CD8-positive, alpha-beta memory T cell (primary cell): ENCODE results near the gene CSTA. TPM values are rescaled to one million over a fixed set of nuclear protein-coding genes. Genes with fewer than 3 reads are reported as not detected.
A peak's percentile ranks its signal among the peaks of the same experiment; 100 is the strongest.

Experiments used
- CTCF ChIA-PET: fragments of 350-600 bp; sonication (Branson Sonifier 250); formaldehyde crosslinking; loops from one replicate; lab custom pipeline; 2021; ENCODE audit warnings: antibody characterized with exemption; lab: Charles Lee
- POLR2A ChIA-PET: fragments of 350-600 bp; sonication (Branson Sonifier 250); formaldehyde crosslinking; loops from one replicate; lab custom pipeline; 2021; ENCODE audit warnings: antibody characterized with exemption; lab: Charles Lee
- DNase-seq, 5 donors: peaks; one replicate each; pipeline versions ENCODE4 v3.0.0 to v3.0.0-alpha.2; 2020 to 2022; ENCODE audit warnings: mixed read lengths in 1 of 5
- H3K27ac ChIP-seq: one replicate; pipeline ENCODE4 v1.7.0; 2013; ENCODE audit warnings: low read depth, mild to moderate bottlenecking, low read length, moderate library complexity
- H3K27me3 ChIP-seq: 2 replicates; pipeline ENCODE4 v1.7.0; 2013; ENCODE audit warnings: low read length, mild to moderate bottlenecking; ENCODE audit not compliant: insufficient read depth, poor library complexity, severe bottlenecking
- H3K36me3 ChIP-seq: 2 replicates; pipeline ENCODE4 v1.7.0; 2013; ENCODE audit warnings: mild to moderate bottlenecking, low read length, moderate library complexity; ENCODE audit not compliant: insufficient read depth
- H3K4me1 ChIP-seq: 2 replicates; pipeline ENCODE4 v1.7.0; 2013; ENCODE audit warnings: mild to moderate bottlenecking, low read length, moderate library complexity; ENCODE audit not compliant: insufficient read depth
- H3K4me3 ChIP-seq: 2 replicates; pipeline ENCODE4 v1.7.0; 2013; ENCODE audit warnings: mild to moderate bottlenecking, low read length
- H3K9me3 ChIP-seq: 2 replicates; pipeline ENCODE4 v1.7.0; 2013; ENCODE audit warnings: mild to moderate bottlenecking, low read length
- H3K27ac Mint-ChIP-seq, 8 donors: one replicate each; pipeline ENCODE4 v1.8.0; 2020 to 2021; ENCODE audit warnings: mixed read lengths in 8 of 8, mild to moderate bottlenecking in 6 of 8, inconsistent platforms in 3 of 8, moderate library complexity in 3 of 8
- H3K27me3 Mint-ChIP-seq, 2 donors: one replicate each; pipeline ENCODE4 v1.8.0; 2020 to 2021; ENCODE audit warnings: mixed read lengths in 2 of 2, mild to moderate bottlenecking in 1 of 2, moderate library complexity in 1 of 2
- H3K36me3 Mint-ChIP-seq, 3 donors: one replicate each; pipeline ENCODE4 v1.8.0; 2020 to 2021; ENCODE audit warnings: mixed read lengths in 3 of 3, inconsistent platforms in 1 of 3, mild to moderate bottlenecking in 1 of 3
- H3K4me1 Mint-ChIP-seq, 3 donors: one replicate each; pipeline ENCODE4 v1.8.0; 2020 to 2021; ENCODE audit warnings: mixed read lengths in 3 of 3, inconsistent platforms in 1 of 3, mild to moderate bottlenecking in 1 of 3
- H3K4me3 Mint-ChIP-seq, 7 donors: one replicate each; pipeline ENCODE4 v1.8.0; 2020 to 2021; ENCODE audit warnings: mixed read lengths in 7 of 7, mild to moderate bottlenecking in 6 of 7, moderate library complexity in 4 of 7, inconsistent platforms in 2 of 7
- H3K9me3 Mint-ChIP-seq, 5 donors: one replicate each; pipeline ENCODE4 v1.8.0; 2020 to 2022; ENCODE audit warnings: mixed read lengths in 5 of 5, mild to moderate bottlenecking in 3 of 5, moderate library complexity in 2 of 5, inconsistent platforms in 1 of 5
- polyA plus RNA-seq: library from polyadenylated mRNA; unstranded; fragments of 300-500 nt; fragmentation: Illumina TruSeq; gene quantifications from one replicate; pipeline ENCODE4 v1.2.3, GENCODE V29; 2021
- total RNA-seq, 2 experiments: library from RNA; stranded (reverse); gene quantifications; one replicate each; pipeline ENCODE4 v1.2.3, GENCODE V29; 2021

The CSTA gene
- total and polyA plus RNA-seq, 3 experiments from 2014 or later, result 0.31 TPM; not detected in 2

DNA sequence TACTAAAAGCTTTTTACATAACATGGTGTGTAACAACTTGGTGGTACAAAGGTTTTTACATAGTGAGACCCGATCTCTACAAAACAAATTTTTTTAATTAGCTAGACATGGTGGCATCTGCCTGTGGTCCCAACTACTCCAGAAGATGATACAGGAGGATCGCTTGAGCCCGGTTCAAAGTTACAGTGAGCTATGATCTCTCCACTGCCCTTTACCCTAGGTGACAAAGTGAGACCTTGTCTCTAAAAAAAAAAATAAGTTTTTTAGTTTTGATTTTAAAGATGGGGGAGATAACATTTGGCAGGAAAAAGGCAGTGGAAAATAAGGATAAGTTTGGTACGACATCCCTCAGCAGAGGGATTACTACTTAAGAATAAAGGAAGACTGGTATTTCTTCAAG, 64.8 kb downstream of the CSTA start:
- Mint-ChIP-seq H3K4me3 (no peak overlapping the region), H3K27me3 (no peaks in the 10 kb centered on the region), H3K4me1 (peaks cover 14 to 36% (median 28%) of the 10 kb centered on the region in 3 donors), H3K36me3 (peaks cover 0 to 28% (median 8%) of the 10 kb centered on the region in 3 donors), H3K27ac (peak overlapping the region in 2 of 8 donors; percentile 12 to 42), H3K9me3 (no peaks in the 10 kb centered on the region)
- H3K4me3 ChIP-seq, result no peak overlapping the region
- POLR2A ChIA-PET, result no interaction called here
- no peaks in the 10 kb centered on the region for H3K9me3 ChIP-seq
- H3K27ac ChIP-seq, result no peak overlapping the region
- H3K36me3 ChIP-seq, result no peaks in the 10 kb centered on the region
- H3K27me3 ChIP-seq, result no peaks in the 10 kb centered on the region
- CTCF ChIA-PET, result interaction anchor here (1.0 to 1.7 kb wide), 2 partner anchors 18 to 289 kb away, joined by 3 to 7 read pairs; no protein-coding TSS in a partner anchor
- DNase-seq, result no peak
- peaks cover 17% of the 10 kb centered on the region for H3K4me1 ChIP-seq

DNA sequence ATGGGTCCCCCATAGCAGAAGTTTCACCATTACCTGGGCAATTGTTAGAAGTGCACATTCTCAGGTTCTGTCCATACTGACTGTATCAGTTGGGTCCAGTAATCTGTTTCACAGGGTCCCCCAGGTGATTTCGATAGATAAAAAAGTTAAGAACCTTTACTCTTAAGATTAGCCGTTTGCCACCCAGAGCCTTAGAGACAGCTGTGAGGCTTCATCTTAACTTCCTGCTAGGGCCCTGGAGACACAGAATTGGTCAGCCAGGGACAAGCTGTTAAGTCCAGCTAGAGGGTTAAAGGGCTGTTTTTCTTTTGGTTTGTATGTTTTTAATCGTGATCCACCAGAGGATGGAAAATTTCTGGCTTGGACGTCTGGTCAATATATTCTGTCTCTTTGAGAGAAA, 65.6 kb downstream of the CSTA start:
- H3K27ac Mint-ChIP-seq, result no peak overlapping the region
- CTCF ChIA-PET, result interaction anchor here (0.7 to 1.7 kb wide), 2 partner anchors 10 to 288 kb away, joined by 3 to 7 read pairs; no protein-coding TSS in a partner anchor
- POLR2A ChIA-PET, result no interaction called here

More for the DNA sequence above, 65.6 kb downstream of the CSTA start:
- no peak overlapping the region for H3K4me3 Mint-ChIP-seq
- Histone ChIP-seq H3K9me3 (no peaks in the 10 kb centered on the region), H3K4me3 (no peak overlapping the region), H3K36me3 (no peaks in the 10 kb centered on the region), H3K4me1 (peaks cover 10% of the 10 kb centered on the region), H3K27ac (no peak overlapping the region), H3K27me3 (no peaks in the 10 kb centered on the region)
- no peaks in the 10 kb centered on the region for H3K9me3 Mint-ChIP-seq
- H3K36me3 Mint-ChIP-seq, result peaks cover 0 to 28% (median 8%) of the 10 kb centered on the region in 3 donors
- H3K4me1 Mint-ChIP-seq, result peaks cover 16 to 28% (median 21%) of the 10 kb centered on the region in 3 donors
- no peaks in the 10 kb centered on the region for H3K27me3 Mint-ChIP-seq
- DNase-seq, result no peak

Other genes starting within 250 kb of the CSTA start
- not detected for gene CASR, start 141.6 kb upstream of the CSTA start, total RNA-seq
- gene CASR, start 141.6 kb upstream of the CSTA start, polyA plus RNA-seq, result not detected
- gene MIX23, start 58.0 kb downstream of the CSTA start, total RNA-seq, result 100 to 1,000 TPM; 140 to 175 TPM
- 11.3 TPM for gene MIX23, start 58.0 kb downstream of the CSTA start, polyA plus RNA-seq
- 10 to 100 TPM; 62.6 to 63.3 TPM for gene FAM162A, start 58.9 kb downstream of the CSTA start, total RNA-seq
- 113 TPM for gene FAM162A, start 58.9 kb downstream of the CSTA start, polyA plus RNA-seq
- 1 to 10 TPM; 4.6 to 4.8 TPM for gene WDR5B, start 90.8 kb downstream of the CSTA start, total RNA-seq
- gene WDR5B, start 90.8 kb downstream of the CSTA start, polyA plus RNA-seq, result 1.6 TPM
- 10 to 100 TPM; 58.6 to 60.4 TPM for gene KPNA1, start 189.7 kb downstream of the CSTA start, total RNA-seq
- 49.1 TPM for gene KPNA1, start 189.7 kb downstream of the CSTA start, polyA plus RNA-seq
- gene PARP9, start 239.1 kb downstream of the CSTA start, total RNA-seq, result 10 to 100 TPM; 13.2 to 13.4 TPM
- gene PARP9, start 239.1 kb downstream of the CSTA start, polyA plus RNA-seq, result 32.5 TPM
- 10 to 100 TPM; 22.9 to 24.3 TPM for gene DTX3L, start 239.1 kb downstream of the CSTA start, total RNA-seq
- 31.2 TPM for gene DTX3L, start 239.1 kb downstream of the CSTA start, polyA plus RNA-seq